ENCODE measurements around the gene CHD6.

GRCh38 chr20:41367393-41367695 lies 250.8 kb downstream of the CHD6 start:
- TF ChIP-seq, protein P1, sequence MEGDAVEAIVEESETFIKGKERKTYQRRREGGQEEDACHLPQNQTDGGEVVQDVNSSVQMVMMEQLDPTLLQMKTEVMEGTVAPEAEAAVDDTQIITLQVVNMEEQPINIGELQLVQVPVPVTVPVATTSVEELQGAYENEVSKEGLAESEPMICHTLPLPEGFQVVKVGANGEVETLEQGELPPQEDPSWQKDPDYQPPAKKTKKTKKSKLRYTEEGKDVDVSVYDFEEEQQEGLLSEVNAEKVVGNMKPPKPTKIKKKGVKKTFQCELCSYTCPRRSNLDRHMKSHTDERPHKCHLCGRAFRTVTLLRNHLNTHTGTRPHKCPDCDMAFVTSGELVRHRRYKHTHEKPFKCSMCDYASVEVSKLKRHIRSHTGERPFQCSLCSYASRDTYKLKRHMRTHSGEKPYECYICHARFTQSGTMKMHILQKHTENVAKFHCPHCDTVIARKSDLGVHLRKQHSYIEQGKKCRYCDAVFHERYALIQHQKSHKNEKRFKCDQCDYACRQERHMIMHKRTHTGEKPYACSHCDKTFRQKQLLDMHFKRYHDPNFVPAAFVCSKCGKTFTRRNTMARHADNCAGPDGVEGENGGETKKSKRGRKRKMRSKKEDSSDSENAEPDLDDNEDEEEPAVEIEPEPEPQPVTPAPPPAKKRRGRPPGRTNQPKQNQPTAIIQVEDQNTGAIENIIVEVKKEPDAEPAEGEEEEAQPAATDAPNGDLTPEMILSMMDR (IDR thresholded peaks at IDR 0.05; ENCODE audit: insufficient read depth, low read length): no peak
- TF ChIP-seq POLR2AphosphoS5 (IDR thresholded peaks at IDR 0.05; ENCODE audit: low read depth): no peak
- TF ChIP-seq, protein P2, sequence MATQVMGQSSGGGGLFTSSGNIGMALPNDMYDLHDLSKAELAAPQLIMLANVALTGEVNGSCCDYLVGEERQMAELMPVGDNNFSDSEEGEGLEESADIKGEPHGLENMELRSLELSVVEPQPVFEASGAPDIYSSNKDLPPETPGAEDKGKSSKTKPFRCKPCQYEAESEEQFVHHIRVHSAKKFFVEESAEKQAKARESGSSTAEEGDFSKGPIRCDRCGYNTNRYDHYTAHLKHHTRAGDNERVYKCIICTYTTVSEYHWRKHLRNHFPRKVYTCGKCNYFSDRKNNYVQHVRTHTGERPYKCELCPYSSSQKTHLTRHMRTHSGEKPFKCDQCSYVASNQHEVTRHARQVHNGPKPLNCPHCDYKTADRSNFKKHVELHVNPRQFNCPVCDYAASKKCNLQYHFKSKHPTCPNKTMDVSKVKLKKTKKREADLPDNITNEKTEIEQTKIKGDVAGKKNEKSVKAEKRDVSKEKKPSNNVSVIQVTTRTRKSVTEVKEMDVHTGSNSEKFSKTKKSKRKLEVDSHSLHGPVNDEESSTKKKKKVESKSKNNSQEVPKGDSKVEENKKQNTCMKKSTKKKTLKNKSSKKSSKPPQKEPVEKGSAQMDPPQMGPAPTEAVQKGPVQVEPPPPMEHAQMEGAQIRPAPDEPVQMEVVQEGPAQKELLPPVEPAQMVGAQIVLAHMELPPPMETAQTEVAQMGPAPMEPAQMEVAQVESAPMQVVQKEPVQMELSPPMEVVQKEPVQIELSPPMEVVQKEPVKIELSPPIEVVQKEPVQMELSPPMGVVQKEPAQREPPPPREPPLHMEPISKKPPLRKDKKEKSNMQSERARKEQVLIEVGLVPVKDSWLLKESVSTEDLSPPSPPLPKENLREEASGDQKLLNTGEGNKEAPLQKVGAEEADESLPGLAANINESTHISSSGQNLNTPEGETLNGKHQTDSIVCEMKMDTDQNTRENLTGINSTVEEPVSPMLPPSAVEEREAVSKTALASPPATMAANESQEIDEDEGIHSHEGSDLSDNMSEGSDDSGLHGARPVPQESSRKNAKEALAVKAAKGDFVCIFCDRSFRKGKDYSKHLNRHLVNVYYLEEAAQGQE (IDR thresholded peaks at IDR 0.05; ENCODE audit: insufficient replicate concordance, low read depth): no peak
- no peak for TF ChIP-seq SPI1 (IDR thresholded peaks at IDR 0.05; ENCODE audit: borderline replicate concordance, low read depth)
